Hematopoietic multipotent progenitor cell (in vitro differentiated cells): ENCODE data around the gene NET1. TPM values are rescaled to one million over a fixed set of nuclear protein-coding genes. Genes with fewer than 3 reads are reported as not detected.
"Not testable (repeated sequence)": the region's sequence is repeated elsewhere in the genome, so short reads cannot be mapped to it uniquely, and the experiment has no call there.

Experiments used
- DNase-seq, 3 donors: peaks; one replicate each; pipeline ENCODE4 v3.0.0-alpha.2; 2011 to 2015; ENCODE audit warnings: low read depth in 2 of 3, low spot score in 2 of 3
- total RNA-seq: library from RNA; depleted of rRNA; stranded (reverse); fragments of >200 nt; gene quantifications from one replicate; pipeline ENCODE4 v1.2.3, GENCODE V29; 2012

NET1 gene
- total RNA-seq, 1 donor = 31.5 TPM

- peak in 1 of 3 donors; percentile 33 for DNase-seq
Observed at GRCh38 chr10:5461914-5462840, 49.8 kb downstream of the NET1 start.

GRCh38 chr10:5462841-5463293 lies 50.5 kb downstream of the NET1 start:
- no peak for DNase-seq

- no peak for DNase-seq
Observed at GRCh38 chr10:5464546-5464945, 52.2 kb downstream of the NET1 start.

GRCh38 chr10:5465976-5466450 lies 53.7 kb downstream of the NET1 start:
- no peak for DNase-seq

DNA sequence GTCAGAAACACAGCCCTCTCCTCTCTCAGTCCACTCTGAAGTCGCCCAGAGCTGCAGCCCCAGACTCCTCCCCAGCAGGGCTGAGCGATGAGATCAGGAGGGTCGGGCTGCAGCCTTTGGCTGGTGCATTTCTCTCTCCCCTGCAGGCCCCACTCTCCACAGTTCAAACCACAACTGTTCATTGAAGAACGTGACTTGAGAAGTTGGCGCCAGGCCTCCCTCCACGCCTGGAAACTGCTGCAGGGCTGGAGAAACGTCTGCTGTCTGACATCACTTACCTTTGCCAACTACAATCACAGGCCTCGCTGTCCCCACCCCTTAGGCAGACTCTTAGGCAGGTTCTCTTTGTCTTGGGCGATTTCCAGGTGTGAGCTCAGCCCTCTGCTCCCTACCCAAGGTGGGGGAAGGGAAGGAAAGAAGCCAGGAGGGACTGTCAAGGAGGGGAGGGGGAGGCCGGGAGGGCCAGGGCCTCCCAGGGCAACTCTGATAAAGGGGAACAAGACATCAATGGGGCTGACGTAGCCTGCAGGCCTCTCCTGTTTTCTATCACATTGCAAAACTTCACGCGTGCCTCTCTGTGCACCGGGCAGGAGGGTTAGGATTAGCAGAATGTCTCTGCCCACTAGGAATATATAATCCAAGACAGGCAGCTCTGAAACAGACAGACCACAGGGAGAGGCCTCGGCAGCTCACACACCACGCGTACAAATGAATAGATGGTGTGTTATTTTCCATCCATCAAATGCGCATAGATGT lies 54.3 kb downstream of the NET1 start:
- peak in 1 of 3 donors; percentile 16 for DNase-seq

GRCh38 chr10:5467207-5467535 lies 54.8 kb downstream of the NET1 start:
- DNase-seq = no peak

DNA sequence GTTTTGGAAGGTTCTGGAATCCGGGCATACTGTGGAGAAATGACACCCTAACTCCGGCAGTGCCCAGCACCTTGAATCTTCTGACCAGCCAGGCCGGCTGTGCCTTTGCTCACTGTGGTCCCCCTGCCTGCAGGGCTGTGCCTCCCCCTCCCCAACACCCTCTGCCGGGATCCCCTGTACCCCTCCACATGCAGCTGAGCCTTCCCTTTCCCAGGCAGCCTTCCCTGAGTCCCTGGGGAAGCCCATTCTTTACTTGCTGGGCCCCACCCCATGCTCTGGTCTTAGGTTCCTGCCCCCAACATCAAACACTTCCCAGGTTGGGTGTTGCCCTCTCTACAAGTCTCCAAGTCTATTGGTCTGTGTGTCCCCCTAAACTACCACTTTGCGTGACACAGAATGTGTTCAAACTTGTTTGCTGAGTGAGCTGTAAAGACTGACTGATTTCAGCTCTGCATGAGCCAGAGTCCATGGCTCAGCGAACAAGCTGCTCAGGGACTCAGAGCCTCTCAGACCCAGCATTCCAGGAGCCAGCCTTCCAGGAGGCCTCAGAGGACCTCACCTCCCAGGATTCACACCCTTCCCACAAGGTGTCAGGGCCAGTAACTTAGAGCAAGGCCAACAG lies 55.4 kb downstream of the NET1 start:
- DNase-seq = no peak

GRCh38 chr10:5468262-5469106 lies 56.1 kb downstream of the NET1 start:
- no peak for DNase-seq

DNA sequence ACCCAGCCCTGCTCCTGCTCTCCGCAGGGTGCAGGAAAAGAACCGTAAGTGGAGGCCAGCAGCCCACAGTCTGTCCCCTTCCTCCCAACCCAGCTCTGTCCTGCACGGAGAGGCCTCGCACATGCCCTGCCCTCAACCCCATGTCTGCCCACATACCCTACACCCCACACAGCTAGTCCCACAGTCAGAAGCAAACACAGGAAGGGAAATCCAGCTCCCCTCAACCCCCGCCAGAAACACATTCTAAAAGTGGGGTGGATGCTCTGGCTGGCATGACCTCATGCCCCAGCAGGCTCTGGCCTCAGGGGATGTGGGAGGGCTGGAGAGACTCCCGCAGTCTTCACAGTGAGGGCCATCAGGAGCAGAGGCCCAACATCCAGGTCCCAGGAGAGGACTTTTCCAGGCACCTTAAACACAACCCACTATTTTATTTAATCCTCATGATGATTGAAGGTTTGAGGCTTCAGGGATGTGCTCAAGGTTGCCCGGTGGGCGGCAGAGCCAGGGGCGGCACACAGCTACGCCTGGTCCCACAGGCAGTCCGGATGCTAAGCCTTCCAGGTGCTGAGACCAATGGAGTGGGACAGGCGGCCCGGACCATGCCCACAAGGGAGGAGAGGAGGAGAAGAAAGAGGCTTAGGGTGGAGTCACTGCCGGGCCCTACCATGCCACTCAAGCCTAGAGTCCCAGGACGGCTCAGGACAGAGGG lies 57.1 kb downstream of the NET1 start:
- no peak for DNase-seq

GRCh38 chr10:5470062-5470751 lies 57.9 kb downstream of the NET1 start:
- DNase-seq = no peak

- not testable (repeated sequence) for DNase-seq
Observed at GRCh38 chr10:5474642-5475041, 62.3 kb downstream of the NET1 start.

- not testable (repeated sequence) for DNase-seq
Observed at GRCh38 chr10:5475088-5475487, 62.7 kb downstream of the NET1 start.

DNA sequence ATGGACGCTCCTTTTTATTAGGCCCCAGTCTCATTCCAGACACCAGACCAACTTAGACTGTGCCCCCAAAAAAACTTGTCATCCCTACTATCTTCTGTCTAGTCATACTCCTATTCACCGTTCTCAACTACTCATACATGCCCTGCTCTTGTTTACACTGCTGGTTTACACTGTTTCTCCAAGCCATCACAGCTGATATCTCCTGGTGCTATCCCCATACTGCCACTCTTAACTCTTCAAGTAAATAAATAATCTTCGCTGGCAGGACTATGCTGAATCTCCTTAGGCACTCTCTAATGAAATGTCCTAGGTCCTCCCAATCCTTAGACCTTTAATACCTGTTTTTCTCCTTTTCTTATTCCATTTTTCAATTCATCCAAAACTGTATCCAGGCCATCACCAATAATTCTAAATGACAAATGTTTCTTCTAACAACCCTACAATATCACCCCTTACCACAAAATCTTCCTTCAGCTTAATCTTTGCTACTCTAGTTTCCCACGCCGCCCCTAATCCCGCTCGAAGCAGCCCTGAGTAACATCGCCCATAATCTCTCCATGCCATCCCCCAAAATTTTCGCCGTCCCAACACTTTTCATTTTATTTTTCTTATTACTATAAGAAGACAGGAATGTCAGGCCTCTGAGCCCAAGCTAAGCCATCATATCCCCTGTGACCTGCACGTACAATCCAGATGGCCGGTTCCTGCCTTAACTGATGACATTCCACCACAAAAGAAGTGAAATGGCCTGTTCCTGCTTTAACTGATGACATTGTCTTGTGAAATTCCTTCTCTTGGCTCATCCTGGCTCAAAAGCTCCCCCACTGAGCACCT lies 63.8 kb downstream of the NET1 start:
- DNase-seq = not testable (repeated sequence)

DNA sequence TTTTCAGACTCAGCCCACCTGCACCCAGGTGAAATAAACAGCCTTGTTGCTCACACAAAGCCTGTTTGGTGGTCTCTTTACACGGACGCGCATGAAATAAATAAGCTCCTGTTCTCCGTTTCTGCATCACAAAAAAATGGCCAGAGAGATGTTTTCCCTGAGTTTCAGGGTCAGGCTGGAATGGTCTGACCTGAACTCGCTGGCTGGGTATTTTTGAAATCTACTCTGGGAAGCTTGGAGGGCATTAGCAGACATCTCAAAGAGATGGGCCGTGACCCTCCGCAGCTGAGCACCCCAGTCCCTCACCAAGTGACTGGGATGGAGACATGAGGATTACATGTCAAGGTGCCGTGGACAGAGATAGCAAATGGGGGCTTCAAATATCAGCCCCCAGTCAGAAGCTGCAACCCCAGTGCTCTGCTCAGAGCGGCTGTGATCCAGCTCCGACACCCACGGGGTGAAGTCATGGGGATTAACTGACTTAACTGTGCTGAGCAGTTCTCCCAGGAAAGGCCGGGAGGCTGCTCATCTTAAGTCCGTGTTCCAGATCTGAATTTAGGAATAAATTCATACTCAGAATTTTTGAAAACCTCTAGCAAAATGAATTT lies 64.7 kb downstream of the NET1 start:
- no peak for DNase-seq

GRCh38 chr10:5477948-5478693 lies 65.8 kb downstream of the NET1 start:
- no peak for DNase-seq

GRCh38 chr10:5478694-5479305 lies 66.4 kb downstream of the NET1 start:
- no peak for DNase-seq
